Measurements from ENCODE around the gene FER1L5.
"Not testable (repeated sequence)": the region's sequence is repeated elsewhere in the genome, so short reads cannot be mapped to it uniquely, and the experiment has no call there.

Gene FER1L5

GRCh38 chr2:96637385-96638143 lies 5.0 kb upstream of the FER1L5 start:
- no peak for FAIRE-seq

GRCh38 chr2:96638144-96639121 lies 4.1 kb upstream of the FER1L5 start, which contains the start of gene KANSL3:
TSS of gene KANSL3 (minus strand) at chr2:96638312. CDS start at chr2:96637135, 1,177 bp downstream.
- no peak for FAIRE-seq

GRCh38 chr2:96647681-96648080 lies 5.1 kb downstream of the FER1L5 start:
- no peak for FAIRE-seq

- no peak for FAIRE-seq
Measured at GRCh38 chr2:96648306-96648930, 5.9 kb downstream of the FER1L5 start.

GRCh38 chr2:96649342-96649741 lies 6.8 kb downstream of the FER1L5 start:
- no peak for FAIRE-seq

GRCh38 chr2:96651793-96652192 lies 9.2 kb downstream of the FER1L5 start:
- no peak for FAIRE-seq

- FAIRE-seq: not testable (repeated sequence)
Measured at GRCh38 chr2:96654791-96655190, 12.2 kb downstream of the FER1L5 start.

- no peak for FAIRE-seq
Measured at GRCh38 chr2:96655526-96655925, 13.0 kb downstream of the FER1L5 start.

- no peak for FAIRE-seq
Measured at GRCh38 chr2:96656540-96656939, 14.0 kb downstream of the FER1L5 start.

- FAIRE-seq: no peak
Measured at GRCh38 chr2:96661324-96661723, 18.8 kb downstream of the FER1L5 start.

- no peak for FAIRE-seq
Measured at GRCh38 chr2:96662360-96662759, 19.8 kb downstream of the FER1L5 start.

- no peak for FAIRE-seq
Measured at GRCh38 chr2:96663177-96663576, 20.6 kb downstream of the FER1L5 start.

GRCh38 chr2:96663829-96664228 lies 21.3 kb downstream of the FER1L5 start:
- no peak for FAIRE-seq

- FAIRE-seq: no peak
Measured at GRCh38 chr2:96664366-96664925, 21.9 kb downstream of the FER1L5 start.

- FAIRE-seq: no peak
Measured at GRCh38 chr2:96665083-96665569, 22.6 kb downstream of the FER1L5 start.

GRCh38 chr2:96665717-96666116 lies 23.2 kb downstream of the FER1L5 start:
- not testable (repeated sequence) for FAIRE-seq

- no peak for FAIRE-seq
Measured at GRCh38 chr2:96668771-96669170, 26.2 kb downstream of the FER1L5 start.

GRCh38 chr2:96669539-96670215 lies 27.1 kb downstream of the FER1L5 start:
- FAIRE-seq: no peak

GRCh38 chr2:96679848-96680247 lies 37.3 kb downstream of the FER1L5 start:
- FAIRE-seq: no peak

GRCh38 chr2:96680561-96681141 lies 38.1 kb downstream of the FER1L5 start:
- no peak for FAIRE-seq

GRCh38 chr2:96681540-96681939 lies 39.0 kb downstream of the FER1L5 start:
- no peak for FAIRE-seq

GRCh38 chr2:96683307-96683706 lies 40.7 kb downstream of the FER1L5 start:
- FAIRE-seq: no peak

Data from colon (tissue), 2 donors.